ENCODE results near the gene CDKN2AIP. TPM values are rescaled to one million over a fixed set of nuclear protein-coding genes. Genes with fewer than 3 reads are reported as not detected.
A peak's percentile ranks its signal among the peaks of the same experiment; 100 is the strongest.

The CDKN2AIP gene, protein sequence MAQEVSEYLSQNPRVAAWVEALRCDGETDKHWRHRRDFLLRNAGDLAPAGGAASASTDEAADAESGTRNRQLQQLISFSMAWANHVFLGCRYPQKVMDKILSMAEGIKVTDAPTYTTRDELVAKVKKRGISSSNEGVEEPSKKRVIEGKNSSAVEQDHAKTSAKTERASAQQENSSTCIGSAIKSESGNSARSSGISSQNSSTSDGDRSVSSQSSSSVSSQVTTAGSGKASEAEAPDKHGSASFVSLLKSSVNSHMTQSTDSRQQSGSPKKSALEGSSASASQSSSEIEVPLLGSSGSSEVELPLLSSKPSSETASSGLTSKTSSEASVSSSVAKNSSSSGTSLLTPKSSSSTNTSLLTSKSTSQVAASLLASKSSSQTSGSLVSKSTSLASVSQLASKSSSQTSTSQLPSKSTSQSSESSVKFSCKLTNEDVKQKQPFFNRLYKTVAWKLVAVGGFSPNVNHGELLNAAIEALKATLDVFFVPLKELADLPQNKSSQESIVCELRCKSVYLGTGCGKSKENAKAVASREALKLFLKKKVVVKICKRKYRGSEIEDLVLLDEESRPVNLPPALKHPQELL
- total RNA-seq = 8.5 TPM
- long read RNA-seq, transcript CDKN2AIP-203 (3 exons, 2,721 nt) = major isoform, 7 of 12 reads
- long read RNA-seq, partial matches to known transcripts = 0 of 12 reads
- long read RNA-seq, other reads (novel, unspliced or antisense) = 0 of 12 reads

DNA sequence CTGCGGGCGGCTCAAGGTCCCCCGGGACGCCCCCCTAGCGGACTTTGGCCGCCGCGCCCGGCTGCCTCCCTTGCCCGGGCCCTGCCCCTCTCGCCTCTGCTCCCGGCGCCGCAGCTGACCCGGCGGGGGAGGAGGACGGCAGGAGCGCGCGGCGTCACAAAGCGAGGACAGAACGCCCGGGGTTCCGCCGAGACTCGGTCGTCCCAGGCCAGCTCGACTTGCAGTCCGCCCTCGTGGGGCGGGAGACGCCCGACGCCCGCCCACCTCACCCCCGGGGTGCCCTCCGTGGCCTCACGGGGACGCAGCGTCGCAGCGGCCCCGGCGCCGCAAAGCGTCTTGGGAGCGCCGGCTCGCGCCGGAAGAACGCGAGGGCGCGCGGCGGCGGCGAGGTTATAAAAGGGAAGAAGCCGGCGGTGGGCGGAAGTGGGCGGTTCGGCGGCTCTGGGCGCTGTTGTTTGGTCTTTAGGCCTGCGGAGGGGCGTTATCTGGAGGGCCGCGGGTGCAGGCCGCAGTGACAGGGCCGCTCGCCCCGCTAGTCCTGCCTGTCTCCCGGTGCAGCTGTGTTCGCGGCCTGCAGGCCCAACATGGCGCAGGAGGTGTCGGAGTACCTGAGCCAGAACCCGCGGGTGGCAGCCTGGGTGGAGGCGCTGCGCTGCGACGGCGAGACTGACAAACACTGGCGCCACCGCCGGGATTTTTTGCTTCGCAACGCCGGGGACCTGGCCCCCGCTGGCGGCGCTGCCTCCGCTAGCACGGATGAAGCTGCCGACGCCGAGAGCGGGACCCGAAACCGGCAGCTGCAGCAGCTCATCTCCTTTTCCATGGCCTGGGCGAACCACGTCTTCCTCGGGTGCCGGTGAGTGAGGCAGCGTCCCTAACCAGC is at the start of gene CDKN2AIP:
Gene CDKN2AIP (plus strand): TSS at position 423 of the 883 bp plus-strand sequence. CDS start 162 bp downstream, at position 585.
- peaks cover 37% of the 10 kb centered on the region for H3K36me3 ChIP-seq
- H3K4me3 ChIP-seq = peak within 1 kb of the TSS; percentile 92
- H3K27ac ChIP-seq (replicated peaks) = peak within 1 kb of the TSS; percentile 98
- DNase-seq = peak; percentile 95
- no peaks in the 10 kb centered on the region for H3K27me3 ChIP-seq (ENCODE audit: low read depth)
- H3K4me1 ChIP-seq = peaks cover 70% of the 10 kb centered on the region
- no peaks in the 10 kb centered on the region for H3K9me3 ChIP-seq (replicated peaks)
- intact Hi-C loops (cut with micrococcal nuclease) = no loop called here
- TF ChIP-seq, protein P1, sequence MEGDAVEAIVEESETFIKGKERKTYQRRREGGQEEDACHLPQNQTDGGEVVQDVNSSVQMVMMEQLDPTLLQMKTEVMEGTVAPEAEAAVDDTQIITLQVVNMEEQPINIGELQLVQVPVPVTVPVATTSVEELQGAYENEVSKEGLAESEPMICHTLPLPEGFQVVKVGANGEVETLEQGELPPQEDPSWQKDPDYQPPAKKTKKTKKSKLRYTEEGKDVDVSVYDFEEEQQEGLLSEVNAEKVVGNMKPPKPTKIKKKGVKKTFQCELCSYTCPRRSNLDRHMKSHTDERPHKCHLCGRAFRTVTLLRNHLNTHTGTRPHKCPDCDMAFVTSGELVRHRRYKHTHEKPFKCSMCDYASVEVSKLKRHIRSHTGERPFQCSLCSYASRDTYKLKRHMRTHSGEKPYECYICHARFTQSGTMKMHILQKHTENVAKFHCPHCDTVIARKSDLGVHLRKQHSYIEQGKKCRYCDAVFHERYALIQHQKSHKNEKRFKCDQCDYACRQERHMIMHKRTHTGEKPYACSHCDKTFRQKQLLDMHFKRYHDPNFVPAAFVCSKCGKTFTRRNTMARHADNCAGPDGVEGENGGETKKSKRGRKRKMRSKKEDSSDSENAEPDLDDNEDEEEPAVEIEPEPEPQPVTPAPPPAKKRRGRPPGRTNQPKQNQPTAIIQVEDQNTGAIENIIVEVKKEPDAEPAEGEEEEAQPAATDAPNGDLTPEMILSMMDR (IDR thresholded peaks at IDR 0.05; ENCODE audit: borderline replicate concordance) = peak; percentile 26

DNA sequence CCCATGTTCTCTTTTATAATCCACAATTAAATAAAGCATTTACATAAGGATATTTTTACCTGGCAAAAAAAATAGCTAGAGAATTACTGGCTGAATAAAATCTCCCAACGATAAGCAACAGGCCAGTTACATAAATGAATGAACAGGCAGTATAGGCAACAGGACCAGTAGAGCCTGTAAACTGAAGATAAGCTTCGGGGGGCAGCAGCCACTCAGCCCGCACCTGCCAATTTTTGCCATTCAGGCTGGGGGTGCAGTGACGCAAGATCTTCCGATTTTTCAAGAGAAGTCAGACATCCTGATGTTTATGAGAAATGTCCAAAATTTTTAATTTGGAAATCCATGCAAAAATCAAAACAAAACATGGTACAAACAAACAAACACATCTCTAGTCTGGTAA is 49.0 kb upstream of the CDKN2AIP start:
- Histone ChIP-seq H3K4me3 (no peak overlapping the region), H3K9me3 (replicated peaks) (no peaks in the 10 kb centered on the region), H3K36me3 (no peaks in the 10 kb centered on the region), H3K27ac (replicated peaks) (no peak overlapping the region), H3K4me1 (peaks cover 10% of the 10 kb centered on the region), H3K27me3 (ENCODE audit: low read depth) (peaks cover 31% of the 10 kb centered on the region)
- TF ChIP-seq, protein P1 (IDR thresholded peaks at IDR 0.05; ENCODE audit: borderline replicate concordance) = no peak
- intact Hi-C loops (cut with micrococcal nuclease) = no loop called here
- no peak for DNase-seq

DNA sequence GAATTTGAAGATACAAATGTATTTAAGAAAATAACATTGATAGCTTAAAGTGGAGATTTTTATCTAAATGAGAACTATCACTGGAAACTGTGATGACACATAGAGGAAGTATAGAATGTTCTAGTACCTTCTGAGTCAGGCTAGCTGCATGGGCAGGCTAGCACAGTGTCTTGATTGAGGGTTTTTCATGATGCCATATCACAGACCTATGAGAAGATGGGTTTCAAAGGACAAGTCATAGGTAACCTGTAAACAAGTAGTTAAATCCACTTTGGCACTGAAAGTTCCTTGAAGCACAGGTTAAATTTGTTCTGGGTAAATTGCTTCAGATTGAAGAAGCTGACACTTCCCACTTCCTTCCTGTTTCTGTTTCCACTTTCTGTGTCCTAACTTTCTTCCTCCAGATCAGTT is 48.2 kb upstream of the CDKN2AIP start:
- intact Hi-C loops (cut with micrococcal nuclease) = no loop called here
- peaks cover 10% of the 10 kb centered on the region for H3K4me1 ChIP-seq
- no peak for DNase-seq

DNA sequence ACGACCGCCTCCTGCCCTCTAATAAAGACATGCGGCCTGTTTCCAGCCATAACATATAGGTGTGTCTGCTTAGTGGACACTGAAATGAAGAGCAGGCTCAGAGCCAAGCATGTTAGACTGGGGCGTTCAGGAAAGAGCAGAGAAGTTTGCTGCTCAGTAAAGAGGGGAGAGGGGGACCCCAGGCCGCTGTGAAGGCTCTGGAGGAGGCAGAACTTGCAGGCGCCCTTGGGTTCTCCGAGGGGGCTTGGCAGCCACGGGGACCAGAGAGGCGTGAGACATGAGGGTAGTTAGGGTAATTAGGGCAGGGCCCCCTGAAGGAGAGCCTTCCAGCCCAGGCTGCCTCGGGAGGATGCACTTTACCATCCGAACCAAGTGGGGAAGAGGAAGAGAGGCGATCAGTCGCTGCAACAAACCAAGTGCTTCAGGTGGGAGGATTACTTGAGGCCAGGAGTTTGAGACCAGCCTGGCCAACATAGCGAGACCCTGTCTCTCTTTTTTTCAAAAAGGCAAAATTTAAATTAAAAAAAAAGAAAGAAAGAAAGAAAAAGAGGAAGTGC is 46.6 kb upstream of the CDKN2AIP start:
- Histone ChIP-seq H3K36me3 (no peaks in the 10 kb centered on the region), H3K4me1 (peaks cover 10% of the 10 kb centered on the region), H3K27ac (replicated peaks) (no peak overlapping the region), H3K27me3 (ENCODE audit: low read depth) (peaks cover 11% of the 10 kb centered on the region), H3K4me3 (peak overlapping the region; percentile 68), H3K9me3 (replicated peaks) (no peaks in the 10 kb centered on the region)
- DNase-seq = no peak
- TF ChIP-seq, protein P1 (IDR thresholded peaks at IDR 0.05; ENCODE audit: borderline replicate concordance) = no peak
- intact Hi-C loops (cut with micrococcal nuclease) = no loop called here

More for the DNA sequence above, 48.2 kb upstream of the CDKN2AIP start:
- Histone ChIP-seq H3K4me3 (no peak overlapping the region), H3K27ac (replicated peaks) (no peak overlapping the region), H3K36me3 (no peaks in the 10 kb centered on the region), H3K9me3 (replicated peaks) (no peaks in the 10 kb centered on the region), H3K27me3 (ENCODE audit: low read depth) (peaks cover 24% of the 10 kb centered on the region)
- TF ChIP-seq, protein P1 (IDR thresholded peaks at IDR 0.05; ENCODE audit: borderline replicate concordance) = no peak
